CD4-positive, alpha-beta T cell (primary cell): ENCODE data around the gene GIGYF1. TPM values are rescaled to one million over a fixed set of nuclear protein-coding genes. Genes with fewer than 3 reads are reported as not detected.

ENCODE experiments used
- ATAC-seq: fragments of 200-7000 bp; cut with Tn5 transposase; one replicate; pipeline ENCODE4 v1.10.0; 2022; ENCODE audit warnings: mild to moderate bottlenecking; ENCODE audit not compliant: poor library complexity
- CTCF ChIA-PET: fragments of 350-600 bp; sonication (Branson Sonifier 250); formaldehyde crosslinking; loops from one replicate; lab custom pipeline; 2021; ENCODE audit warnings: antibody characterized with exemption, inconsistent platforms; lab: Charles Lee
- POLR2A ChIA-PET: fragments of 350-600 bp; sonication (Branson Sonifier 250); formaldehyde crosslinking; loops from one replicate; lab custom pipeline; 2021; ENCODE audit warnings: antibody characterized with exemption, inconsistent platforms; lab: Charles Lee
- DNase-seq, 14 experiments: peaks; one replicate each; pipeline ENCODE4 v3.0.0-alpha.2; 2013 to 2020; ENCODE audit warnings: mixed read lengths in 2 of 14
- H3K27ac ChIP-seq, 2 donors: one replicate each; pipeline versions ENCODE4 v1.5.1 to v1.7.0; 2013; ENCODE audit warnings: low read length in 2 of 2, low read depth in 1 of 2, mild to moderate bottlenecking in 1 of 2
- H3K27me3 ChIP-seq, 2 experiments: 1 replicate in 1 of 2; 2 replicates in 1 of 2; pipeline versions ENCODE4 v1.6.1 to v1.7.0; 2013; ENCODE audit warnings: low read length in 2 of 2, control low read depth in 1 of 2, mild to moderate bottlenecking in 1 of 2, moderate library complexity in 1 of 2; ENCODE audit not compliant: insufficient read depth in 2 of 2, control insufficient read depth in 1 of 2
- H3K36me3 ChIP-seq: one replicate; pipeline ENCODE4 v1.6.1; 2013; ENCODE audit warnings: low read length, control low read depth; ENCODE audit not compliant: insufficient read depth
- H3K4me1 ChIP-seq: one replicate; pipeline ENCODE4 v1.6.1; 2013; ENCODE audit warnings: low read length, control low read depth; ENCODE audit not compliant: insufficient read depth
- H3K4me3 ChIP-seq: one replicate; pipeline ENCODE4 v1.5.1; 2013; ENCODE audit warnings: mild to moderate bottlenecking, low read length, moderate library complexity
- H3K9me3 ChIP-seq, 2 experiments: 1 replicate in 1 of 2; 2 replicates in 1 of 2; pipeline versions ENCODE4 v1.6.1 to v1.7.0; 2013; ENCODE audit warnings: low read length in 2 of 2, mild to moderate bottlenecking in 2 of 2, control low read depth in 1 of 2, moderate library complexity in 1 of 2; ENCODE audit not compliant: control insufficient read depth in 1 of 2, insufficient read depth in 1 of 2
- H3K27ac Mint-ChIP-seq: one replicate; pipeline ENCODE4 v1.8.0; 2020; ENCODE audit warnings: mixed read lengths
- H3K27me3 Mint-ChIP-seq: one replicate; pipeline ENCODE4 v1.8.0; 2021; ENCODE audit warnings: mixed read lengths
- H3K36me3 Mint-ChIP-seq: one replicate; pipeline ENCODE4 v1.8.0; 2021; ENCODE audit warnings: low read depth, mixed read lengths
- H3K4me1 Mint-ChIP-seq: one replicate; pipeline ENCODE4 v1.8.0; 2021; ENCODE audit warnings: low read depth, mixed read lengths
- H3K4me3 Mint-ChIP-seq: one replicate; pipeline ENCODE4 v1.8.0; 2020; ENCODE audit warnings: mild to moderate bottlenecking, mixed read lengths
- H3K9me3 Mint-ChIP-seq: one replicate; pipeline ENCODE4 v1.8.0; 2020; ENCODE audit warnings: mixed read lengths
- intact Hi-C, 2 experiments: fragments of 100-400 bp; cut with DNase I in 1 of 2; cut with micrococcal nuclease in 1 of 2; formaldehyde crosslinking; loops; one replicate each; pipeline versions ENCODE4 v1.15.1 to v1.9.0; 2023 to 2025; cut with DNase I, micrococcal nuclease
- total RNA-seq, 174 experiments: library from RNA in 2 of 174; stranded (reverse) in 2 of 174; gene quantifications; one replicate each; pipeline ENCODE4 v1.2.3 and lab custom pipeline; 2021 to 2026
- TF ChIP-seq, protein P1 (sequence below): fragments of 200-600 bp; IDR thresholded peaks from one replicate; pipeline ENCODE4 v1.8.0; 2022; ENCODE audit warnings: antibody characterized with exemption, mild to moderate bottlenecking

The GIGYF1 gene
- total RNA-seq, 2 experiments from 2014 or later: 75.5 to 78.8 TPM

DNA sequence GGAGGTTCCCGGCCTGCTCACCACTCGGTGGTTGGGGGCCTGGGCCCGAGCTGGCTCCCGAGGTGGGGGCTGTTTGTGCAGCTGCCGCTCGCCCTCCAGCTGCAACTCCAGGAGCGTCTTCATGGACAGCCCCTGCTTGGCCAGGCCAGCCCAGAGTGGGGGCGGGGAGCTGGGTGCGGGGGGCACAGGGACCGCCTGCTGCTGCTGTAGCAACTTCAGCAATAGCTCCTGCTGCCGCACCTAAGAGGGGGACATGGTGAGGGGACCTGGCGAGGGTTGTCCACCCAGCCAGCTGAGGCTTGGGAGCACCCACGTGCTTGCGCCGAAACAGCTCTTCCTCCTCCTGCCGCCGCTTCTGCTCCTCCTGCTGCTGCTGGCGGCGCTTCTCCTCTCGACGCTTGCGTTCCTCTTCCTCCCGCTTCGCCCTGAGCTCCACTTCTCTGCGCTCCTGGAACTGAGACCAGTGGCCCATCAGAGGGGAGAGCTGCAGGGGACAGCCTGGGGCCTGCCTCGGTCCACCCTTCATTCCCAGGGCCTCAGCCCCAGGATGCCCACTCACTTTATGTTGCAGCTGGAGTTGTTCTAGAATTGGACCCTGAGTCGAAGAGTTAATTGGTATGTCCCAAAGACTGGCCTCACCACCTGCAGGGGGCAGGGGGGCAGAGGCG lies 10.9 kb downstream of the GIGYF1 start:
- H3K27me3 ChIP-seq: no peaks in the 10 kb centered on the region
- intact Hi-C loops: no loop called here
- CTCF ChIA-PET: interaction anchor here (0.6 to 2.0 kb wide), 4 partner anchors 9 to 80 kb away, joined by 3 to 8 read pairs (median 5); no protein-coding TSS in a partner anchor
- H3K4me3 ChIP-seq: no peak overlapping the region
- POLR2A ChIA-PET: interaction anchor here (1.1 to 10.6 kb wide), 6 partner anchors 10 to 255 kb away, joined by 4 to 92 read pairs (median 4); partner anchors contain the start of genes FBXO24, GIGYF1, LRCH4 and MOSPD3
- H3K27ac ChIP-seq: no peak overlapping the region
- TF ChIP-seq, protein P1, sequence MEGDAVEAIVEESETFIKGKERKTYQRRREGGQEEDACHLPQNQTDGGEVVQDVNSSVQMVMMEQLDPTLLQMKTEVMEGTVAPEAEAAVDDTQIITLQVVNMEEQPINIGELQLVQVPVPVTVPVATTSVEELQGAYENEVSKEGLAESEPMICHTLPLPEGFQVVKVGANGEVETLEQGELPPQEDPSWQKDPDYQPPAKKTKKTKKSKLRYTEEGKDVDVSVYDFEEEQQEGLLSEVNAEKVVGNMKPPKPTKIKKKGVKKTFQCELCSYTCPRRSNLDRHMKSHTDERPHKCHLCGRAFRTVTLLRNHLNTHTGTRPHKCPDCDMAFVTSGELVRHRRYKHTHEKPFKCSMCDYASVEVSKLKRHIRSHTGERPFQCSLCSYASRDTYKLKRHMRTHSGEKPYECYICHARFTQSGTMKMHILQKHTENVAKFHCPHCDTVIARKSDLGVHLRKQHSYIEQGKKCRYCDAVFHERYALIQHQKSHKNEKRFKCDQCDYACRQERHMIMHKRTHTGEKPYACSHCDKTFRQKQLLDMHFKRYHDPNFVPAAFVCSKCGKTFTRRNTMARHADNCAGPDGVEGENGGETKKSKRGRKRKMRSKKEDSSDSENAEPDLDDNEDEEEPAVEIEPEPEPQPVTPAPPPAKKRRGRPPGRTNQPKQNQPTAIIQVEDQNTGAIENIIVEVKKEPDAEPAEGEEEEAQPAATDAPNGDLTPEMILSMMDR: no peak
- DNase-seq (peak in 1 of 14 experiments; percentile 25), ATAC-seq (no peak)
- H3K36me3 ChIP-seq: peaks cover 80% of the 10 kb centered on the region
- peaks cover 72% of the 10 kb centered on the region for H3K36me3 Mint-ChIP-seq
- H3K4me3 Mint-ChIP-seq: no peak overlapping the region
- H3K9me3 ChIP-seq: peaks cover 0 to 4% of the 10 kb centered on the region in 2 experiments
- H3K4me1 Mint-ChIP-seq: peaks cover 32% of the 10 kb centered on the region
- no peaks in the 10 kb centered on the region for H3K27me3 Mint-ChIP-seq
- peaks cover 28% of the 10 kb centered on the region for H3K4me1 ChIP-seq
- H3K9me3 Mint-ChIP-seq: no peaks in the 10 kb centered on the region
- no peak overlapping the region for H3K27ac Mint-ChIP-seq

DNA sequence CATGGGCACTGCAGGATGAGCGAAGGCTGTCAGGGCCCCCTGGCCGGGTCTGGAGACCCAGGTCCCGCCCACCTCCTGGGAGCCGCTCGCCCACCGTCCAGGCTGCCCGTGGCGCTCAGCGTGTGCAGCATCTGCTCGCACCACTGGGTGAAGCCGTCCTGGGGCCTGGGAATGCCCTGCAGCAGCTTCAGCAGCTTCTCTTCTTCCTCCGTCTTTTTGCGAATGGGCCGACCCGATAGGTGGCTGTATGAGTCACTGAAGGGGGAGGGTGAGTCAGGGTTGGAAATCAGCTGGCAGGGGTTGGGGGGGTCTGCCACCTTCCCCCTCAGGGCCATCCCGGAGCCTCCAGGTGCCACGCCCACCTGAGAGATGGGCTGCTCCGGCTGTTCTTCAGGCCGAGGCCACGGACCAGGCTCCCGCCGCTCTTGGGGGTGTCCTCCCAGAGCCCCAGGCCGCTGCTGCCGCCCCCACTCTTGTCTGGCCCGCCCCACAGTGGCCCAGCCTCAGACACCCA lies 11.8 kb downstream of the GIGYF1 start:
- intact Hi-C loops: no loop called here
- H3K4me1 Mint-ChIP-seq: peaks cover 37% of the 10 kb centered on the region
- Histone ChIP-seq H3K4me3 (no peak overlapping the region), H3K4me1 (peaks cover 30% of the 10 kb centered on the region), H3K9me3 (peaks cover 0 to 4% of the 10 kb centered on the region in 2 experiments), H3K27ac (no peak overlapping the region), H3K27me3 (no peaks in the 10 kb centered on the region), H3K36me3 (peaks cover 80% of the 10 kb centered on the region)
- H3K27ac Mint-ChIP-seq: peak overlapping the region; percentile 5
- ChIA-PET CTCF (interaction anchor here (1.8 to 2.0 kb wide), 2 partner anchors 9 to 23 kb away, joined by 7 to 8 read pairs; no protein-coding TSS in a partner anchor), POLR2A (interaction anchor here (1.1 to 10.6 kb wide), 6 partner anchors 11 to 254 kb away, joined by 4 to 92 read pairs (median 5); partner anchors contain the start of genes FBXO24, GIGYF1, LRCH4 and MOSPD3)
- H3K27me3 Mint-ChIP-seq: no peaks in the 10 kb centered on the region
- TF ChIP-seq, protein P1: no peak
- peaks cover 72% of the 10 kb centered on the region for H3K36me3 Mint-ChIP-seq
- H3K4me3 Mint-ChIP-seq: no peak overlapping the region
- H3K9me3 Mint-ChIP-seq: no peaks in the 10 kb centered on the region
- no peak for ATAC-seq
- DNase-seq: peak in 2 of 14 experiments; percentile 31 to 35

DNA sequence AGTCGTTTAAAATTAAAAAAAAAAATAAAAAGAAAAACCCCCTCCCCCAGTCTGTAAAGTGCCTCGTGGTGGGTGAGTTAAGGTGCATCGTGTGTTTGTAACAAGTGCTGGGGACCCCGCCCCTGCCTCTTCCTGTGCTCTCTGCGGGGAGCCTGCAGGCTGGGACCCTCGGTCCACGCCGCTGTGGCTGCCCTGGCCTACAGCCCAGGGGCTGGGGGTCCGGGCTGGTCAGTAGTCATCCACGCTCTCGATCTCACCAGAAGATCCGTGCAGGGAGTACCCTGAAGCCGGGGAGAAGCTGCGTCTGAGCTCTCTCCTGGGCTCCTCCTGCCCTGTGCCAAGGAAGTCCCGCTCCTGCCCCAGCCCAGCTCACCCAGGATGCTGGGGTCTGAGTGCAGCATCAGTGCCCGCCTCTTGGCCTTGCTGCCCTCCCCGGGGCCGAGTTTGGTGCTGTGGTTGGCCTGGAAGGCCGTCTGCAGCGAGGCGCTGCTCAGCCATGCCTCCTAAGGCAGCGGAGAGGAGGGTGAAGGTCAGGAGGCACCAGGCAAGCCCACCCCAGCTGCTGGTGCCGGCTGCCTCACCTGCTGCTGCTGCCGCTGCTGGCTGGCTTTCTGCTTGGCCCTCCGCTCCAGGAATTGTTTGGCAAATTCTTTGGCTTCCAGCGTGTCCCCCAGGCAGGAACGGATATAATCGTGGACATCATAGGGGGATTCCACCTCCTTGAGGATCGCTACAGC lies 12.4 kb downstream of the GIGYF1 start:
- peak overlapping the region in 1 of 2 donors; percentile 34 for H3K27ac ChIP-seq
- no peaks in the 10 kb centered on the region for H3K9me3 Mint-ChIP-seq
- H3K27me3 Mint-ChIP-seq: no peaks in the 10 kb centered on the region
- H3K4me3 Mint-ChIP-seq: no peak overlapping the region
- ChIA-PET CTCF (interaction anchor here (2.0 kb wide), 1 partner anchor 10 kb away, joined by 7 read pairs; no protein-coding TSS in a partner anchor), POLR2A (interaction anchor here (1.0 to 10.6 kb wide), 5 partner anchors 11 to 97 kb away, joined by 3 to 92 read pairs (median 10); partner anchors contain the start of genes FBXO24, GIGYF1, LRCH4 and MOSPD3)
- peak in 1 of 14 experiments; percentile 27 for DNase-seq
- TF ChIP-seq, protein P1: no peak
- peaks cover 42% of the 10 kb centered on the region for H3K4me1 Mint-ChIP-seq
- peaks cover 36% of the 10 kb centered on the region for H3K4me1 ChIP-seq
- H3K27ac Mint-ChIP-seq: peak overlapping the region; percentile 5
- peaks cover 80% of the 10 kb centered on the region for H3K36me3 ChIP-seq
- H3K9me3 ChIP-seq: peaks cover 0 to 4% of the 10 kb centered on the region in 2 experiments
- no peak overlapping the region for H3K4me3 ChIP-seq
- ATAC-seq: no peak
- H3K27me3 ChIP-seq: no peaks in the 10 kb centered on the region
- intact Hi-C loops: no loop called here
- H3K36me3 Mint-ChIP-seq: peaks cover 73% of the 10 kb centered on the region
